Skin of body (tissue), 2 donors: ENCODE measurements around the gene SHOC1. TPM values are rescaled to one million over a fixed set of nuclear protein-coding genes. Genes with fewer than 3 reads are reported as not detected.
"Not testable (repeated sequence)": the region's sequence is repeated elsewhere in the genome, so short reads cannot be mapped to it uniquely, and the experiment has no call there.

ENCODE experiments used
- DNase-seq: peaks from one replicate; lab custom pipeline; 2025; lab: John Stamatoyannopoulos, UW
- total RNA-seq: library from RNA; depleted of rRNA; stranded (reverse); fragments of >200 nt; gene quantifications from one replicate; pipeline ENCODE4 v1.2.3, GENCODE V29; 2014

The SHOC1 gene
- total RNA-seq, result 0.79 TPM

DNA sequence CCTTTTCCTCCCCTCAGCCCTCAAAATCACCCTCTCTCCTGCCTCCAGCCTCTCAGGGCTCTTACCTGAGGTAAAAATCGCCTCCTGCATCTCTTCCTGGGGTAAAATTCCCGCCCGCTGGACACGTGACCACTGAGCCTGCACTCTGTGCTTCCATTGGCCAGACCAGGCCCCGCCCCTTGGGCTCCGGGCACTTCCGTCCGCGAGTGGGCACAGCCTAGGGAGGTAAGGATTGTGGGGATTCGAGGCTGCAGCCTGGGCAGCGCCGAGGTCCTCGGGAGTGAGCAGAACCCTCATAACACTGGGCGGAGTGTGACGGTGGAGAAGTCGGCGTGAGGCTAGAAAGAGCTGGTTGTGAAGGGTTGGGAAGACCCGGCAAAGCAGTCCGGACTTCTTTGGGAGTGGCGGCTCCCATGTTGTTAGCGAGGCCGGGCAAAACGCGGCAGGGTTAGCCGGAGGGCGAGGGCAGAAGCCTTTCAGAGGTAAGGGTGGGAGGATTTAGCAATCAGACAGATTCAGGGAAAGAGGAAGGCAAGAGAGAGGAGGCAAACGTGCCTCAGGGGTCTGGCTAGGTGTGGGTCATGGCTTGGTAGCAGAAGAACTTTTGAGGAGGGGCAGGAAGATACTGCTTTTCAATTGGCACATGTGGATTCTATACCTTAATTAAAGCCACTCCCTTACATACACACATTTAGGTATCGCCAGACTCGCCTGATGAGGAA is at the start of gene SHOC1:
Gene SHOC1 (minus strand): TSS at position 103 of the 722 bp plus-strand sequence. CDS start 3,519 bp downstream, outside the sequence.
- no peak for DNase-seq

DNA sequence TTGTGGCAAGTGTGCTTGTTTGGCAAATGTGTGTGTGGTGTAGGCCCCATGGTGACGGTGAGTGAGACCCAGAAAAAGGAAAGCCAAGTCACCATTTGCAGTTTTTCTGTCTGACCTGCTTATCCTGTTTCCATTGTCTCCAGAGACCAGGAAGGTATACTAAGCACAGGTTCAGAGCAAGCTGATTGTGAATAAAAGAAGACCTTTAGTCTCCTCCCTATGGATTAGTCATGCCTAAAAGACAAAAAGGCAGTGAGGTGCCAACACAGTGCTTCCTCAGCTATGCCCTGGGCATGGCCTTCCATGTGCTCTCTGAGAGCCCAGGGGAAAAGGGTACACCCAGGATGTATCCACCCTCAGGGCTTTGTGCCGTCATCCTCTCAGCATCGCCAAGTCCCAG is 49.2 kb upstream of the SHOC1 start:
- no peak for DNase-seq

DNA sequence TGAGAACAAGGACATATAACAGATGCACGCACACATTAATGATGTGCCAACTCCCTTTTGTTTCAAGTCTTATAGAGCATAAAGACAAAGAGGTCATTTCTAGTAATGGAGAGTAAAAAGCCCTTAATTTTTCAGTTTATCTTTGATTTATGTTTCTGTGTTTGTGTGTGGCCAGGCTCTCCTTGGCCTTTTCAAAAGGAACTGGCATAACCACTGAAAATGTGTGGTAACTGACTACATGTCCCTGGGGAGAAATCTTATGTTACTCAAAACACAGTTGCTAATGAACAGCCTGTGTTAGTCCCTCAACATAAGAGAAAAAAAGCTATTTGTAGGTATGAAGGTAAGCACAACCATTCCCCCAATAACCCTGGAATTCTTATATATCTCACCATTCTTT is 47.6 kb upstream of the SHOC1 start:
- no peak for DNase-seq

DNA sequence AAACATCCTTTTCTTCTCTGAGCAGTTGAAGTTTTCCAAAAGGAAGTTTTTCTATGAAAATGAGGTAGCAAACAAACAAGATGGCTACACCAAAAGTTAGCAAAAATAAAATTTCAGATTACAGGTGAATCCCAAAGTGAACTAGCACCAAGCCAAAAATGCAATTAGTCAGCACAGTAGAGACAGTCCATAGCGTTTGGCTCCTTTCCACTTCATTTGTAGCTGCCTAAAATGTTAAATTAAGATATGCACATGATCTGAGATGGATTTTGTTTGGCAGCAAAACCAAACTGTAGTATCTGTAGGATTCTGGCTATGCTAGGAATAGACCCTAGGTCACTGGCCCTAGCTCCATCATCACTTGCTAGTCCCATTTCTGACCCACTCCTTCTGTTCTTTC is 45.7 kb upstream of the SHOC1 start:
- no peak for DNase-seq

DNA sequence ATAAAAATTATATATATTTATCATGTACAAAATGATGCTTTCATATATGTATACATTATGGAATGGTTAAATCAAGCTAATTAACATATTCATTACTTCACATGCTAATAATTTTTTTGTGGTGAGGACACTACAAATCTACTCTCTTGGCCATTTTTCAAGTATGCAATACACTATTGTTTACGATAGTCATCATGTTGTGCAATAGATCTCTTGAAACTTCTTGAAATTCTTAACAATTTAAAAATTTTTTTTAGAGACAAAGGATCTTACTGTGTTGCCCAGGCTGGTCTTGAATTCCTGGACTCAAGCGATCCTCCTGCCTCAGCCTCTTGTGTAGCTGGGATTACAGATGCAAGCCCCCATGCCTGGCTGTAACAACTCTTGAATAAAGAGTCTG is 45.2 kb upstream of the SHOC1 start:
- no peak for DNase-seq

- DNase-seq, result peak; percentile 56
Measured at GRCh38 chr9:111839387-111839786, 44.6 kb upstream of the SHOC1 start.

GRCh38 chr9:111838439-111838838 is 43.7 kb upstream of the SHOC1 start:
- no peak for DNase-seq

DNA sequence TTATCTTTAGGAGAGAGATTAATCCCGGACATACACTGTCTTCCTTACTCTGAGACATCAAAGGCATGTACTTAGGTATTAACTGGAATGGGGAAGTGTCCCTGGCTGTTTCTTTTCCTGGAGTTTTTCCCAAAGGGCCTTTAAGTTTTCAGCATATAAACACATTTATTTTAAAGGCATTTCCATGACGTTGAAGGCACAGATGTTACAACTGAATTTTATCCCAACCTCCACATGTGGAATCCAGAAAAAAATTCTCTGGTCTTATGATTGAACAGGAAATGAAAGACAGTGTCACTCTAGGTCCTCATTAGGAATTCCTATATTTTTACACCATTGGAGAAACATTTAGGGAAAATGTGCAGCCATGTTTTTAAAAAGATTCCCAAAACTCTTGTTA is 41.6 kb upstream of the SHOC1 start:
- peak; percentile 35 for DNase-seq

GRCh38 chr9:111833941-111834340 is 39.2 kb upstream of the SHOC1 start:
- no peak for DNase-seq

DNA sequence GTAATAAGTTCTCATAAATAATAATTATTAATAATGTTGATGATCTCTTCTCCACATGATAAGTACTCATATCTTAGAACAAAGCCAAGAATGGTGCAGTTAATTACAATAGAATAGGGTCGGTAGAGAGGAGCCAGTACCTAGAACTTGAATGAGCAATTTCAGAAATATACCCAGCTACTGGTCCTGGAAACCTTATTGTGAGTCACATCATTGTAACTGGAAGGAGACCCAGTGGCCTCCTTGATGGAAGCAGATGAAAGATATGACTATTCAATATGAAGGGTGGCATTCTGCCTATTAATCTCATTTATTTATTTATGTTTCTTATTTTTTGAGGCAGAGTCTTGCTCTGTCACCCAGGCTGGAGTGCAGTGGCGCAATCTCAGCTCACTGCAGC is 37.7 kb upstream of the SHOC1 start:
- DNase-seq, result no peak

- DNase-seq, result no peak
Measured at GRCh38 chr9:111831371-111832108, 36.8 kb upstream of the SHOC1 start.

GRCh38 chr9:111828193-111828592 is 33.5 kb upstream of the SHOC1 start:
- DNase-seq, result no peak

- DNase-seq, result no peak
Measured at GRCh38 chr9:111825468-111826145, 30.9 kb upstream of the SHOC1 start.

- no peak for DNase-seq
Measured at GRCh38 chr9:111821006-111821528, 26.3 kb upstream of the SHOC1 start.

DNA sequence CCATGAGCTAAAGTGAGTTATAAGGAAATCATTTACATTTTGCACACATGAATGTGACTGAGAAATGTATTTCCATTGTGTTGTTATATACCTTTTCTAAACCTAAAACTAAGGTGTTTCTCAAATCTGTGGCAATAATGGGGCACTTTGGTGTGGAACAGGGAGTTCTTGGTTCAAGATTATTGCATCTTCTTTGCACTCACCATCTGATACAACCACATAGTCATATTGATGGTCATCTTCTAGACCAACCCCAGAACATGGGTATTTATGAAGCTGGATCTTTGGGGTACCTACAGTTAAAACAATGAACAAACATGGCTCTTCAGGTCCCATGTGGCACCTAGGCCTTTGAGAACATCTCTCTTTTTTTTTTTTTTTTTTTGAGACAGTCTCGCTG is 24.6 kb upstream of the SHOC1 start:
- DNase-seq, result no peak

DNA sequence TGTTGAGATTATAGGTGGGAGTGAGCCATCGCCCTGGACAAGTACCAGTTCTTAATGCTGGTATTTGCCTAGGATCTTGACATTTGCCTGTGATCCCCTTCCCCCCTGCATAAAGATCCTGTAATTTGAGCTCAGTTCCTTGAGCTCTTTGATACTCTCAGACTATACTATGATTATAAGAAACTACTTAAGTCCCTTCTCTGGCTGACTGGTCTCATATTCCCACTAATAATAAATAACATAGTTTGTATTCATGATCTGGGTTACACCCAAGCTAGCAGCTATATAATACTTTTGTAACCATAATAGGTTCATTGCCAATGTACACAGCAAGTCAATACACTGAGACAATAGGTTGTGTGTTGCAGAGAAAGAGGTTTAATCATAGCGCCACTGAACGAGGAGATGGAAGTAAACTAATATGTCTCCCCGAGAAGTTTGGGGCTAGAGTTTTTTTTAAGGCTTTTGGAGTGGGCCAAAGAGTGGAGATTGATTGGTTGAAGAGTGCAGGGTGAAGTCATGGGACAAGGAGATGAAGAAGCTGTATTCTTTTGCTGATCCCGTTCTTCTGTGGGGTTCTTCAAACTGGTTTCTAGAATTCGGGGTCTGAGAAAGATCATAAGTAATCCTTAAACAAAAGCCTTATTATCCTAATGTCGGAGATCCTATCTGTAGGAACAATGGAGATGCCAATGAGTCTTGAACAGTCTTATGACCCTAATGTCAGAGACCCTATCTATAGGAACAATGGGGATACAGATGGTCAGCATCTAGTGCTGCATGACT is 20.7 kb upstream of the SHOC1 start:
- DNase-seq, result no peak

- no peak for DNase-seq
Measured at GRCh38 chr9:111812337-111812736, 17.6 kb upstream of the SHOC1 start.

- no peak for DNase-seq
Measured at GRCh38 chr9:111810908-111811307, 16.2 kb upstream of the SHOC1 start.

DNA sequence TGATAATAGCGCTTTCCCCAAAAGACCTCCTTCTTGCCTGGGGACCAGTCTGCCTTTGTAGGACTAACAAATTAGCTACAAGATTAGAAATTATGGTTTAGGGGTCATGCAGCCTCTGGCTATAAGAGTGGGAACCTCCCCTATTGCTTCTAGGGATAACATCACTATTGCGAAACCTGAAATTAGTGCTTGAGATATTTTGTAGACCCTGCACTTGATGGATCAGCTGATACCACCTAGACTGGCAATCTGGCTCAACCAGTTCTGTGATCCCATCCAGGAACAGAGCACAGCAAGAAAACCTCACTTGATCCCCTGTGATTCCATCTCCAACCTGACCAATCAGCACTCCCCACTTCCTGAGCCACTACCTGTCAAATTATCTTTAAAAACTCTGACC is 15.7 kb upstream of the SHOC1 start:
- not testable (repeated sequence) for DNase-seq

DNA sequence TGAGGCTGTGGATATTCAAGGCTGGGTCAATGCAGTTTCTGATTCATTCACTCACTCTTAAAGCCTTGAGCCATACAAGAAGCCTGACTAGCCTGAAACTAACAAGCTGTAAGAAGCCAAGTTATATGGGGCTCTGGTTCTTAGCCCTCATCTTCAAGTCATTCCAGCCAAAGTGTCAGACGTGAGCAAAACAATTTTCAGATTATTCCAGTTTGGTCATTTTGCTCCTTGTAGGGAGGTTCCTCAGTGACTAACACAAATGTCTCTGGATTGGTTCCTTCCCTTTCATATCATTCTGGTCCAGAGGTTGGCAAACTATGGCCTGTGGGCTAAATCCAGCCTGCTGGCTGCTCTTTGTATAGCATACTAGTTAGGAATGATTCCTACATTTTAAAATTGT is 12.5 kb upstream of the SHOC1 start:
- DNase-seq, result no peak

DNA sequence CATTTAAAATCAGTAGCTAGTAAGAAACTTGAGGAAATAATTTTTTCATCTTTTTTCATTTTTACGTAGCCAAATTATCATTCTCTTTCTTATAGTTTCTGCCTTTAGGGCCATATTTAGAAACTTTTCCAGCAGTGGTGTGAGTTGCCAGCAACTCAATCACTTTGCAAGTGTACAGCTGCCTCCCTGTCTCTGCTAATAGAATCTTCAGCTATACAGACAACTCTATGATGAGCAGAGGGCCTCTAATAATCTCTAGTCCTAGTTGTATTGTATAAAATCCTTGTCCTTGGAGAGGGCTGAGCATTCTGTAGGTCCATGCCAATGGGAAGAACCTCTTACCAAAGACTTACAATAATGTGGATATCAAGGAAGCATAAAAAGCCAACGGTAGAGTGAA is 11.5 kb upstream of the SHOC1 start:
- DNase-seq, result no peak
